ENCODE results near the gene SCNM1.

Gene SCNM1

DNA sequence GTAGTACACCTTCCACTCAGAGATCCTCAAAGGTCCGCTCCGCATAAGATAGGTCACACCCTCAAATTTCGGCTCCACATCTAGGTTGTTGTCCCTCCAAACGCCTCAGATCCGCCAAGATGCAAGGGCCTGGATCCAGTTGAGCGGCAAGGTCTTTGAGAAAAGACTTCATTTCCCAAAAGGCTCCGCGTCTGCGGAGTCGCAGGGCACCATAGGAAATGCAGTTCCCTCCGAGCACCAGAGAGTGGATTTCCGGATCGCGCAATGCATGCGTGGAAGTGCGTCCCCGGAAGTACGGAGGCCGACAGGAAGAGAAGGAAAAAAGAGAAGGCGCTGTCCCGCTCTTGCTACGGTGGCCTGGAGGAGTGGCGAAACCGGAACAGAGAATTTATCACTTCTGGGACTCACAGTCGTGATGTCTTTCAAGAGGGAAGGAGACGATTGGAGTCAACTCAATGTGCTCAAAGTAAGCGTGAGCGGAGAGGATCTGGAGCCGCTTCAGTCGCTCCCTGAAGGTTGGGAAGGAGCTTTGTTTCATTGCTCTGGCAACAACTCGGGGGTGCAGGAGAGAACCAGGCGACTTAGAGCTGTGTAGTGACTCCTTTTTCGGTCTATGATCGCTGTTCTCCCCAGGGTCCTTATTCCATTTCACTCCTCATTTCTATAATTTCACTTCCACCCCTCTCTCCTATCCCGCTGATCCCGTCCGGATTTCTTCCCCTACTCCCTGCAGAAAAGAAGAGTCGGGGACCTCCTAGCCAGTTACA is at the start of gene SCNM1, which contains the start of gene LYSMD1:
SCNM1 (plus strand) TSS at position 407 of the 767 bp plus-strand sequence; CDS start at position 416, 9 bp downstream.
LYSMD1 (minus strand) TSS at position 165 of the 767 bp plus-strand sequence. CDS start 644 bp downstream, outside the sequence.
- DNase-seq (ENCODE audit: low read depth in 2 of 2, low spot score in 1 of 2), result peak; percentile 80 to 88

DNA sequence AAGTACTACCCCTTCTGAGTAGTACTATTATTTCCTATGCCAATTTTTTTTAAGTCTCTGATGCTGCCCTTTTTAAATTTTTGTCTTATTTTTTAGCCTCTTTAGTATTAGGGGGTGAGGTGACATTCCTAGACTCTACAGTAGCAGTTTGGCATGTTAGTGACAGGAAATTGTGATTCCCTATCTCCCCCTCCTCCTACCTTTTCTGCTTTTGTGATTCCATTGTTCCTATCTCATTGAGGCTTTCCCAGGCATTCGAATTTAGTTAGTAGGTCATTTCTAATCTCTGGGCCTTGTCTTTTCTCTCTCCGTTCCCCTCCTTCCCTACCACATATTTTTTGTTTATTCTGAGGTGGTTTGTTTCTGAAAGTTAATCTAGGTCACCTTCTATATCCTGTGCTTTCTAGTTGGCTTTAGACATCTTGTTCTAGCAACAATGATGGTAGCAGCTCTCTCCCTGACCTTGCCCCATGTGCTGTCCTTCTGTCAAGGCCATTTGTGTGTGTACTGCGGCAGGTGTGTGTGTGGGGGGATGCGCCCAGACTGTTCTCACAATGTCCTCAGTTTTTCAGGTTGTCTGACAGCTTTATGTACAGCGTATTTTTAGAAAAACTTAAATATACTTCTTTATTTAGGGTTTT is 41.1 kb upstream of the SCNM1 start:
- no peak for DNase-seq (ENCODE audit: low read depth in 2 of 2, low spot score in 1 of 2)

DNA sequence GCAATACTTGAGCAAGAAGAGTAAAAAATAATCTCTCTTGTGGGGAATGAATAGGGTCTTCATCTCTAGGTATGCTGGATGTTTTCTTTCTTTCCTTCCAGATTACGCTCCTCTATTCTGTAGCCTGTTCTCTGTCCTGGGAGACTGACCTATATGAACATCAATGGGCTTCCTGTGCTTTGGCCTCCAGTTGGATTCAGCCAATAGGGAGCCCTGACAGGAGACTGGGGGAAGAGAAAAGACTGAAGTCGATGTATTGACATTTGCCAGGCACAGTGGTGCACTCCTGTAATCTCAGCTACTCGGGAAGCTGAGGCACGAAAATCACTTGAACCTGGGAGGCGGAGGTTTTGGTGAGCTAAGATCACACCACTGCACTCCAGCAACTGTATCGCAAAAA is 37.1 kb upstream of the SCNM1 start:
- DNase-seq (ENCODE audit: low read depth in 2 of 2, low spot score in 1 of 2), result no peak

DNA sequence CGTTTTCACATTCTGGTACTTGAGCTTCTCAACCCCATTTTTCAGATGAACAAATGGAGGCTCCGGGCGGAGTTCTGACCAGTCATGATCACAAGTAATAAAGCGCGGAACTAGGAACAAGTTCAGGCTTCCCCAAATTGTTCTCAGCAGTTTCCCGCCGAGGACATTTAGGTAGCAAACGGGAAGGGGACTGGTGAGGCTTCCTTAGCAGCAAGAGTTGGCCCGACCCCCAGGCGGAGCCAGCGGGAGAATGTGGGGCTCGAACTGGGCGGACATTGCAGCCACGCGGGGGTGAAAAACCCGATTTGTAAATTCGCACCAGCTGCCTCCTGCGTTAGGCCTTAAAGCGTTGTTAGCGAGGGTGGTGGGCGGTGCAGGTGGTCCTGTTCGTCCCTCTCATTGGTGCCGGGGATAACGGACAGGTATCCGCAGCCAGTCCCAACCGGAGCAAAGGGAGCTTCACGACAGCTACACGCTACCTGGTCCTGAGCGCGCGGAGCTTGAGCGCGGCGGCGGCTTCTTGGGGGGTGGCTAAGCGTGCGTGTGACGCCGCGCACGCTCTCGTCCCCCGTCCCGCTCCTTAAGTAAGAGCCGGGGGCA is 34.9 kb upstream of the SCNM1 start:
- peak; percentile 32 to 50 for DNase-seq (ENCODE audit: low read depth in 2 of 2, low spot score in 1 of 2)

DNA sequence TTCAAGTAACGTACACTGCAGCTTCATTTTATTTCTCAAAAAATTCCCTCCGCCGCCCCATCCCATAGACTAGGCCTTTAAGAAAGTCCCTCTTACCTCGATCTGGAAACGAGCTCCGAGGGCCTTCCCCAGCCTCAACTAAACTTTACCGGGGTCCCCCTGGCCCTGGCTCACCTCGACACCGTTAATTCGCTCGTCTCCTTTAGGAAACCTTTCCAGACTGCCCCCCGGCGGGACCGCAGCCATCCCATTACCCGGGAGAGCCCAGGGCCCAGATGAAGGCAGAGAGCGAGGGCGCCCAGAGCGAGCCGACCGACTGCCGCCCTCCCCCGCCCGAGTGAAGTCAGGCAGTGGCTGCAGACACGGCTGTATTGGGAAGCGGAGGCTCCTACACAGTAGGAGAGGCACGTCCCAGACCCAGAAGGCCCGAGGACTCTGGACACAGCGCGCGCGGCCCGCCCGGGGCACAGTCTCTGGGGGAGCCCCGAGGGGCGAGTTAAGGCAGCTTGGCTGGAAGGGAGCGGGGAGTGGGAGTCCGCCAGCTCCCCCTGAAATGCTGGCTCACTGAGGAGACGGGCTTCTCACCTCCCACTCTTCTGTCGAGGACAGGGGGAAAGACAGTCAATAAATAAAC is 34.1 kb upstream of the SCNM1 start:
- no peak for DNase-seq (ENCODE audit: low read depth in 2 of 2, low spot score in 1 of 2)

DNA sequence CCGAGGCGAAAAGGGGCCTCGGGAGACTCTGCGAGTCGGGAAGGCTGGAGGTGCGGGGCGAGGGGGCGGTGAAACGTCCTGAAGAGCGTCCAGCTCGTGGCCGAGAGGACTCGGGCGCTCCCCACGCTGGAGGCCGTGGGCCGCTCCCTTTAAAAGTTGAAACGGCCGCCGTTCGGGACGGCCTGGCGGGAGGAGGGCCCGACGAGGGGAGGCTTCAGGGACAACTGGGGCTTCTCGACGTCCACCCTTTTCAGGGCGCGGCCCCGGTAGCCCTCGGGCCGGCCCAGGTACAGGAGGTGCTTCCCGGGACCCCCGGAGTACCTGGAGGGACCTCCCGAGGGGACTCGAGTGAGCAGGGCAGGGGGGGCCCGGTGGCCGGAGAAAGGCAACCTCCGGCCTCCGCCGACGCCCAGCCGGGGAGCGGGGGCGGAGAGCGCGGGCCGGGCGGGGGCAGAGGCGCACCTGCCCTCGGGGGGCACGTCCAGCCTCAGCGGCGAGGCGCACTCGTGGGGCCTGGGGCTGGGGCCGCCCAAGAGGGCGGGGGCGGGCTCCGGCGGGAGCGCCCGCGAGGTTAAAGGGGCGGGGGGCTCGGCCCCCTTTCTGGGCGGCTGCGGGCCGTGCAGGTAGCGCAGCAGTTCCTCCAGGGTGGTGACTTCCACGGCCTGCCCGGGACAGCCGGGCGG is 33.5 kb upstream of the SCNM1 start:
- DNase-seq (ENCODE audit: low read depth in 2 of 2, low spot score in 1 of 2), result no peak

DNA sequence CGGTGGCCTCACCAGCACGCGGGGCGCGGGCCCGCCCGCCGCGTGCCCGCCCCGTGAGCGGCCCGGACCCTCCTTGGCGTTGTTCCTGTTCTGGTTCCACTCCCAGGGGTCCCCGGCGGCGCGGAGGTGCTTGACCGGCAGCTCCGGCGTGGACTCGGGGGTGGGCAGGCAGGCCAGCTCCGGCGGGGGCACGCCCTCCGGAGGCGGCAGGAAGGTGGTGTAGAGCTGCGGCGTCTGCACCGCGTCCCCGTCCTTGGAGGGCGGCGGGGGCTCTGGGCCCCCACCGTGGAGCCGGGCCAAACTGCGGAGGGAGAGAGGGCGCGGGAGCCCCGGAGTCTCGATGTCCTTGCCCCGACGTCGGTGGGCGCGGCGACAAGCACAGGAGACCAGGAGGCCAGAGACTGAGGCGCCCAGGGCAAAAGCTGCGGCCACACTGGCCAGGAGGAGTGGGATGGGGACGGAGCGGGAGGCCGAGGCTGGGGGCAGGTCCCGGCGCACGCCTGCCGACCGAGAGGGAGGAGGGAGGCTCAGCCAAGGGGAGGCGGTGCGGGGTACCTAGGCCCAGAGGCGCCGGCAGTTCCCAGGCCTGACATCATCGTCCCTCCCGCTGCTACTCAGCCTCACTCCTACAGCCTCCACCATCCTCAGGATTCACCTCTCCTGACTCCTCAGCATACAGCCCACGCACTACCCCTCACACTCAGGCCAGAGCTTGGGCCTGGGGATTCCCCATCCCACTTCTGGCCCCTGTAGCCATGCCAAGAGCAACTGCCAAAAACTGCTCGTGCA is 32.7 kb upstream of the SCNM1 start:
- DNase-seq (ENCODE audit: low read depth in 2 of 2, low spot score in 1 of 2), result no peak

DNA sequence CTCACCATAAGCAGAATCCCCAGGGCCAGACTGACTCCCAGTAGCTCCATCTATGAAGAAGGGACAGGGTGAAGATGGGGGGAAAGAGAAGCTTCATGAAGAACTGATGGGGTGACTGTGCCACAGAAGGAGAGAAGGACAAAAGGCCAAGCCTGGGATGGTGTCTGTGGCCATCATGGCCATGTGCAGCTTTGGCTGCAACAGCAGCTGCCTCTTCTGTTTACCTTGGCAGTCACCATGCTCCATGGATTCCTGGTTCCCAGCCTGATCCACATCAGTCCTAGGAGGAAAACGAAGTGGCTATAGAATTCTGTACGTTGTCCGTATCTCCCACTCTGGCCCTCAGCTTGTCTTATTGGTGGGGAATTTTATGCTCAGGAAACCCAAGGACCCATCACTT is 31.5 kb upstream of the SCNM1 start:
- DNase-seq (ENCODE audit: low read depth in 2 of 2, low spot score in 1 of 2), result no peak

GRCh38 chr1:151134991-151135390 is 31.0 kb upstream of the SCNM1 start:
- no peak for DNase-seq (ENCODE audit: low read depth in 2 of 2, low spot score in 1 of 2)

GRCh38 chr1:151135433-151136385 is 30.2 kb upstream of the SCNM1 start:
- DNase-seq (ENCODE audit: low read depth in 2 of 2, low spot score in 1 of 2), result no peak

DNA sequence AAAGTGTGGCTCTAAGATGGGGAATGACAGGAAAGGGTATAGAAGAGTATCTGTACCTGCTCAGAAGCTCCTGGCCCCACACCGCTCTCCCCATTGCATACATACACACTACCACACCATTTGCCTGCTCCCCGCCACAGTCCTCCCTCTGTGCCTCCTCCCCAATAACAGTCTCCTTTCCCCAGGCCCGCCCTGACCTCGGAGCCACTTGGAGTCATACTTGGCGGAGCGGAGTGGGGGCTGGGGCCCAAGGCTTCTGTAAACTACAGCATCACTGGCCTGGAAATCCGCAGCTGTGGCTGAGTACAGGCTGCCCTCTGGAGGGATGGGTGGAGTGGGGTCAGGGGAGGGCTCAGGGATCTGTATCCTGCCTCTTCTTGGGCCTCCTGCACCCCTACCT is 28.2 kb upstream of the SCNM1 start:
- no peak for DNase-seq (ENCODE audit: low read depth in 2 of 2, low spot score in 1 of 2)

GRCh38 chr1:151142411-151143056 is 23.4 kb upstream of the SCNM1 start:
- DNase-seq (ENCODE audit: low read depth in 2 of 2, low spot score in 1 of 2), result no peak

DNA sequence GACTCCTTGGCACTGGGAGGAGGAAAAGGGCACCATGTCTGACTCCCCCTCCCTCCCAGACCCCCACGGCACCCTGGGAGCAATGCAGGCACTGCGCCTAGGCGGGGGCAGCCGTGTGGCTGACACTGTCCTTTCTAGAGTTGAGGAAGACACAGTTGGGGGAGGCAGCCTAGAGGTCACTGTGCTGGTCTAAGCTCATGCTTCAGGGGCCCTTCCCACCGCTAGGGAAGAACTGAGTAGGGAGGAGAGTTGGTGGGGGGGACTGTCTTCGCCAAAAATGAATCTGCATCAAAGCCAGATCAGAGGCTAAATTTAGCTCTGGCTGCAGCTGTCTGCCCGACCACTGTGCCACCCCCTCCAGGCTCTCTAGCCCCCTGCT is 22.9 kb upstream of the SCNM1 start:
- DNase-seq (ENCODE audit: low read depth in 2 of 2, low spot score in 1 of 2), result no peak

- no peak for DNase-seq (ENCODE audit: low read depth in 2 of 2, low spot score in 1 of 2)
Observed at GRCh38 chr1:151143986-151144385, 22.0 kb upstream of the SCNM1 start.

- DNase-seq (ENCODE audit: low read depth in 2 of 2, low spot score in 1 of 2), result no peak
Observed at GRCh38 chr1:151144474-151145303, 21.3 kb upstream of the SCNM1 start.

DNA sequence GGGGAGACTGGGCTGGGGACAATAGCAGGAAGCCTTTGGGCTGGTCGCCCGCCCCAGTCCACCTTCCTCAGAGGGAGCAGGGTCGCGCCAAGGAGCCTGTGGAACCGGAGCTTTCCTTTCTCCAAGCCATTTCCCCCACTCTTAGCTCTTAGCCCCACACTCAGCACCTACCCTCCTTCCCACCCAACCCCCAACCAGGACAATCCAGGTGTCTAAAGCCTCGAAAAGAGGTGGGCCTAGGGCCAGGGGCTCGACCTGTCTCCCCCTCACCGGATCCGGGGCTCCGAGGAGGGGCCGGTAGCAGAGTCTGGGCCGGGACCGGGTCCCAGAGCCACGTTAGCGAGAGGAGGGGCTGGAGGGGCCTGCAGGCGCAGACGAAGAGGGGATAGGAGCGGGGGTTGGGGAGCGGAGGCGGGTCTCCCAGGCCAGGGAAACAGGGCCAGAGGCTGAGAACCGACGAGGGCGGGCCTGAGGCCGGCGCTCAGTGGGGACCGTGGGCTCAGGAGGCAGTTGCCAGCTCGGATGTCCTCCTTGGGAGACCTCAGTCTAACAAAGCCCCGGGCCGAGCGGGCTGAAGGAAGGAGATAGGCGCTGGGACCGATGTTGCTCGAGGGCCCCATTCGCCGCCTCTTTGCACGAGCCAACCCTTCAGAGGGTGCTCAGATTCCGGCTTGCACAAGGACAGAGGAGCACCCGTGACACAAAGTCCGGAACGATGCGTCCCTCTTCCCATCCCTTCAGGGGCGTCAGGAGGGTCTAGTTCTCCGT is 20.5 kb upstream of the SCNM1 start:
- DNase-seq (ENCODE audit: low read depth in 2 of 2, low spot score in 1 of 2), result no peak

- no peak for DNase-seq (ENCODE audit: low read depth in 2 of 2, low spot score in 1 of 2)
Observed at GRCh38 chr1:151146072-151146411, 19.9 kb upstream of the SCNM1 start.

All from stimulated activated CD8-positive, alpha-beta memory T cell treated with anti-CD3 and anti-CD28 coated beads, Interleukin-4, amount 100 ng/mL, for 1 hour (primary cell).